Loucy (cell line): ENCODE measurements around the gene NR3C2.

Source experiments
- EZH2phosphoT487 ChIP-seq: fragments of 200-600 bp; IDR thresholded peaks from 2 replicates; pipeline ENCODE4 v1.6.1; 2018; ENCODE audit warnings: antibody characterized with exemption, mild to moderate bottlenecking, moderate library complexity, borderline replicate concordance
- TF ChIP-seq, protein P1 (sequence below): fragments of 200-600 bp; sonication (generic); conservative IDR thresholded peaks from 2 replicates; pipeline ENCODE4 v1.5.1; 2014; ENCODE audit warnings: mild to moderate bottlenecking, antibody characterized with exemption, low read length

GRCh38 chr4:148056879-148057278, 385.3 kb downstream of the NR3C2 start:
- TF ChIP-seq, protein P1, sequence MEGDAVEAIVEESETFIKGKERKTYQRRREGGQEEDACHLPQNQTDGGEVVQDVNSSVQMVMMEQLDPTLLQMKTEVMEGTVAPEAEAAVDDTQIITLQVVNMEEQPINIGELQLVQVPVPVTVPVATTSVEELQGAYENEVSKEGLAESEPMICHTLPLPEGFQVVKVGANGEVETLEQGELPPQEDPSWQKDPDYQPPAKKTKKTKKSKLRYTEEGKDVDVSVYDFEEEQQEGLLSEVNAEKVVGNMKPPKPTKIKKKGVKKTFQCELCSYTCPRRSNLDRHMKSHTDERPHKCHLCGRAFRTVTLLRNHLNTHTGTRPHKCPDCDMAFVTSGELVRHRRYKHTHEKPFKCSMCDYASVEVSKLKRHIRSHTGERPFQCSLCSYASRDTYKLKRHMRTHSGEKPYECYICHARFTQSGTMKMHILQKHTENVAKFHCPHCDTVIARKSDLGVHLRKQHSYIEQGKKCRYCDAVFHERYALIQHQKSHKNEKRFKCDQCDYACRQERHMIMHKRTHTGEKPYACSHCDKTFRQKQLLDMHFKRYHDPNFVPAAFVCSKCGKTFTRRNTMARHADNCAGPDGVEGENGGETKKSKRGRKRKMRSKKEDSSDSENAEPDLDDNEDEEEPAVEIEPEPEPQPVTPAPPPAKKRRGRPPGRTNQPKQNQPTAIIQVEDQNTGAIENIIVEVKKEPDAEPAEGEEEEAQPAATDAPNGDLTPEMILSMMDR: peak; percentile 31
- TF ChIP-seq EZH2phosphoT487: no peak
